K562 treated with DMSO at 1 percent for 12 hours (cell line): ENCODE data around the gene ZNF138. TPM values are rescaled to one million over a fixed set of nuclear protein-coding genes. Genes with fewer than 3 reads are reported as not detected.

Experiments
- total RNA-seq: library from RNA; unstranded; fragments of 300-600 nt; gene quantifications from 2 replicates; pipeline ENCODE4 v1.2.3, GENCODE V29; 2022; ENCODE audit not compliant: insufficient read depth

Gene ZNF138
- total RNA-seq, result 9.5 and 16.7 TPM in 2 replicates

DNA sequence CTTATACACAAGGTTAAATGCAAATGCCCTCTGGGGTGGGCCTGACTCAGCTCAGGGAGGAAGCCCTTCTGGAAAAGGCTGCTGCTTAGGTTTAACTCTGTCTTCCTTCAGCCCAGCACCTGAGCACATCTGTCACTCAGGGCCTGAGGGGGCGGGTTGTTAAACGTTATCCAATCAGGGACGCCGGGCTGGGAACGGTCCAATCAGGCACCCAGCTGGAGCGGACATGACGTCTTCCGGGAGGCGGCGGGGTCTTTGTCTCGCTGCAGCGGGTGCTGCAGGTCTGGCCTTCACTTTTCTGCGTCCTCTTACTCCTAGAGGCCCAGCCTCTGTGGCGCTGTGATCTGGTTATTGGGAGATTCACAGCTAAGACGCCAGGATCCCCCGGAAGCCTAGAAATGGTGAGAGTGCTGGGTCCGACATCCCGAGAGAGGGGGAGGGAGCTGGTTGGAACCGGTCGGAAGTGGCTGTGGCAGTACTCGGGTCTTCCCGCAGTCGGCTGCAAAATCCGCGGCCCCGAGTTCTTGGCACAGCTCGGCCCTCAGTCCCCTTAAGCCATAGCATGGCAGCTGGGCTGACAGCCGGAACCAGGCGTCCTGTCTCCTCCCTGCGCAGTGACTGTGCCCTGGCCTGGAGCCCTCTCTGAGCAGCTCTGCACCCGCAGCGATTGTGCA lies at the start of gene ZNF138:
TSS of gene ZNF138 (plus strand) at position 258 of the 674 bp plus-strand sequence. CDS start at position 399, 141 bp downstream.

Other genes starting within 250 kb of the ZNF138 start
- gene ZNF680, start 231.4 kb upstream of the ZNF138 start, total RNA-seq, result 4.7 and 9.8 TPM in 2 replicates
- 0.96 and 5.2 TPM in 2 replicates for gene ZNF107, start 128.3 kb upstream of the ZNF138 start, total RNA-seq
- 2.2 and 8.1 TPM in 2 replicates for gene ZNF273, start 108.8 kb downstream of the ZNF138 start, total RNA-seq
- gene ZNF117, start 196.6 kb downstream of the ZNF138 start, total RNA-seq, result 1.5 and 10.6 TPM in 2 replicates
- gene ERV3-1, start 212.3 kb downstream of the ZNF138 start, total RNA-seq, result 4.4 and 23.8 TPM in 2 replicates